ENCODE results near the gene FHL3. TPM values are rescaled to one million over a fixed set of nuclear protein-coding genes. Genes with fewer than 3 reads are reported as not detected.

FHL3 gene
- total RNA-seq, 4 donors from 2014 or later = 7.5 to 13.8 (median 10.4) TPM

- peak overlapping the region in 2 of 3 donors; percentile 25 to 78 for H3K4me3 ChIP-seq (replicated peaks in 1 of 3)
- peaks cover 11 to 34% of the 10 kb centered on the region in 2 donors for H3K4me1 ChIP-seq
- 20 to 24% methylated on average over 26 of the region's 26 CpGs for WGBS, 2 donors
- H3K27me3 ChIP-seq = no peaks in the 10 kb centered on the region
- H3K9me3 ChIP-seq = no peaks in the 10 kb centered on the region
- H3K36me3 ChIP-seq = no peaks in the 10 kb centered on the region
- no peak for DNase-seq
- intact Hi-C loops (cut with DNase I) = loop anchor here (10.0 kb wide), 1 partner anchor 70 kb away; no protein-coding TSS in a partner anchor
- H3K27ac ChIP-seq = peak overlapping the region in 2 of 3 donors; percentile 60 to 70
- no peak for TF ChIP-seq POLR2A (IDR thresholded peaks at IDR 0.05)
- TF ChIP-seq CTCF (IDR thresholded peaks at IDR 0.05) = no peak
These were observed 818 bp downstream of the FHL3 start for GRCh38 chr1:38004284-38005108.

GRCh38 chr1:38003261-38004250 lies 1.8 kb downstream of the FHL3 start:
- WGBS, 2 donors = 57 to 76% methylated on average over 4 to 8 of the region's 8 CpGs
- Histone ChIP-seq H3K4me3 (replicated peaks in 1 of 3) (peak overlapping the region in 1 of 3 donors; percentile 78), H3K27ac (peak overlapping the region in 2 of 3 donors; percentile 60 to 70), H3K36me3 (no peaks in the 10 kb centered on the region), H3K27me3 (no peaks in the 10 kb centered on the region), H3K4me1 (peaks cover 14 to 44% of the 10 kb centered on the region in 2 donors), H3K9me3 (no peaks in the 10 kb centered on the region)
- TF ChIP-seq CTCF (IDR thresholded peaks at IDR 0.05) (no peak), POLR2A (IDR thresholded peaks at IDR 0.05) (no peak)
- DNase-seq = no peak
- intact Hi-C loops (cut with DNase I) = loop anchor here (10.0 kb wide), 1 partner anchor 69 kb away; no protein-coding TSS in a partner anchor

DNA sequence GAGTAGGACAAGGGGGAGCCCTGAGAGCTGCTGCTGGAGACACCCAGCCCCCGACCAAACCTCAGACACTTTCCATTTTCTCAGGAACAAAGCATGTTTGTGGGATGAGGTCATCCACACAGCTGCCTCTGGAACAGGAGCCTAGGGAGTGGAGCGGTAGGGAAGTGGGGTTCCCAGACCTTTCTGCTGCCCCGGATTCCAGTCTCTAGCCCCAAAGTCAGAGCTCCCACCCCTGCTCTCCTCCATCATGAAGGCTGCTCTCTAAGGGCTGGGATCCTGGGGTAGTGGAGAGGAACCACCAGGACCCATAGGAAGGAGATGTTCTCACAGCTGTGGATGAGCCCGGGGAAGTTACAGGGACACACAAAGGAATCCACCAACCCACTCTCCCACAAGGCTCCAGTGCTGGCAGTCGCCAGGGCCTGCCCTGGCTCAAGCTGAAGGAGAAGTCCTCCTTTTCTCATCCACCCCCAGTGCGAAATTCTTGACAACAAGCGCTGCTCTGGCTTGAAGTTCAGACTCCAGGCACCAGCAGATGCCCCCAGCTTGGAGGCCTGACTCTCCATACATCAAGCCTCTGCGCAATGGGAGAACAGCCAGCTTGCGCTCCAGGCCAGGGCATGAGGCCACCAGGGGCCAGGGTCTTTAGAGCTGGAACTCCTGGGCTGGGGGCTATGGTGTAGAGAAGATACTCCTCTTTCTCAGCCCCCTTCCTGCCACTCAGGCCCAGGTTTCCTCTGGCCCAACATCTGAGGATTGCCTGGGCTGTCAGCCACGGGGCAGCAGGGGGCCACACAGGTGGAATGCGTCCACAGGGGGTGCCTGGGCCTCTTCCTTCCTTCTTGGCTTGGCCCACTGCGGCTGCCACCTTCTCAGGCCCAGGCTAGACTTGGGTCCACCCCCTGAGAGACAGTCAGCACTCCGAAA lies 4.5 kb downstream of the FHL3 start:
- WGBS, 2 donors = 47 to 49% methylated on average over 7 to 10 of the region's 13 CpGs
- Histone ChIP-seq H3K4me3 (replicated peaks in 1 of 3) (no peak overlapping the region), H3K9me3 (no peaks in the 10 kb centered on the region), H3K27me3 (no peaks in the 10 kb centered on the region), H3K27ac (peak overlapping the region; percentile 71 to 78 (median 76)), H3K36me3 (no peaks in the 10 kb centered on the region), H3K4me1 (peaks cover 19 to 61% of the 10 kb centered on the region in 2 donors)
- intact Hi-C loops (cut with DNase I) = loop anchor here (10.0 kb wide), 1 partner anchor 66 kb away; no protein-coding TSS in a partner anchor
- DNase-seq = no peak
- TF ChIP-seq CTCF (IDR thresholded peaks at IDR 0.05) (no peak), POLR2A (IDR thresholded peaks at IDR 0.05) (no peak)

DNA sequence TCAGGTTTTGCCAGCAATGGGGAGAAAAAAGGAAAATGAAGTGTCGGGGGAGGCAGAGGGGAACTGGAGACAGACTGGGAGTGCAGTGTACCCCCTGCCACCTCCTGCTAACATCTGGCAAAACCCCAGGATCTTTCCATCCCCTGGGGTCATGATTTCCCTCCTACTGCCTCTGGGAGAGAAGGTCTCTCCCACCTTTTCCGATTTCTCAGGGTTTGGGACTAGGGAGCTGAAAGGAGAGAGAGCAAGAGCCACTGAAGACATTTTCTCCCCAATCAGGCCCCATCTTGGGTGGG lies 5.1 kb downstream of the FHL3 start:
- Histone ChIP-seq H3K27me3 (no peaks in the 10 kb centered on the region), H3K36me3 (no peaks in the 10 kb centered on the region), H3K9me3 (no peaks in the 10 kb centered on the region), H3K4me1 (peaks cover 22 to 63% of the 10 kb centered on the region in 2 donors), H3K4me3 (replicated peaks in 1 of 3) (no peak overlapping the region), H3K27ac (peak overlapping the region; percentile 71 to 78 (median 76))
- intact Hi-C loops (cut with DNase I) = loop anchor here (10.0 kb wide), 1 partner anchor 65 kb away; no protein-coding TSS in a partner anchor
- no peak for DNase-seq
- TF ChIP-seq CTCF (IDR thresholded peaks at IDR 0.05) (no peak), POLR2A (IDR thresholded peaks at IDR 0.05) (no peak)
- 59 to 61% methylated on average over 2 of the region's 2 CpGs for WGBS, 2 donors
